H1 (cell line): ENCODE data around the gene ZNG1A. TPM values are rescaled to one million over a fixed set of nuclear protein-coding genes. Genes with fewer than 3 reads are reported as not detected.

Experiments
- FOSL1 ChIP-seq: IDR thresholded peaks from 2 replicates; pipeline ENCODE4 v1.6.1; 2011; ENCODE audit warnings: mild to moderate bottlenecking, low read depth, low read length, moderate library complexity; ENCODE audit not compliant: insufficient read depth
- RBBP5 ChIP-seq: IDR thresholded peaks from 2 replicates; pipeline ENCODE4 v1.7.1; 2012; ENCODE audit warnings: low read depth, mild to moderate bottlenecking, inconsistent platforms, low read length, moderate library complexity, borderline replicate concordance
- SP1 ChIP-seq: IDR thresholded peaks from 2 replicates; pipeline ENCODE4 v1.6.1; 2011; ENCODE audit warnings: low read depth, low read length
- polyA plus RNA-seq, 7 experiments: library from polyadenylated mRNA; depleted of rRNA in 3 of 7; stranded (reverse) in 5 of 7; unstranded in 2 of 7; fragments of >200 nt in 5 of 7; fragments of 200-250 nt in 2 of 7; gene quantifications; 1 replicate in 5 of 7; 2 replicates in 1 of 7; 4 replicates in 1 of 7; pipeline versions ENCODE4 v1.2.1 to v1.2.3, GENCODE V29; 2011 to 2013; ENCODE audit warnings: missing spikeins in 2 of 7, mixed read lengths in 2 of 7
- total RNA-seq: library from RNA; stranded (reverse); fragmentation: NEBNext Ultra II Directional; extraction: Animal tissue kit (Norgen Biotek cat#: 25700); gene quantifications from 2 replicates; pipeline ENCODE4 v1.2.1, GENCODE V29; 2021

ZNG1A gene
- total and polyA plus RNA-seq, 2 of the 8 experiments (the other 6 are each of a cell fraction or from before 2014, with no cell fraction given): 18.2 to 46.5 TPM

- TF ChIP-seq RBBP5 (no peak), FOSL1 (no peak), SP1 (no peak)
Observed at GRCh38 chr9:221989-222776, 43.3 kb upstream of the ZNG1A start (continued).
